Colonic mucosa (tissue), 4 donors: Measurements from ENCODE around the gene LCE3E. TPM values are rescaled to one million over a fixed set of nuclear protein-coding genes. Genes with fewer than 3 reads are reported as not detected.

Experiments used
- DNase-seq: peaks from one replicate; pipeline ENCODE4 v3.0.0-alpha.2; 2020
- H3K27ac ChIP-seq: fragments of 200-600 bp; one replicate; pipeline ENCODE4 v1.8.0; 2021
- H3K27me3 ChIP-seq: fragments of 200-600 bp; one replicate; pipeline ENCODE4 v1.8.0; 2021
- H3K36me3 ChIP-seq: fragments of 200-600 bp; one replicate; pipeline ENCODE4 v1.8.0; 2021
- H3K4me1 ChIP-seq: fragments of 200-600 bp; one replicate; pipeline ENCODE4 v1.8.0; 2021; ENCODE audit warnings: mild to moderate bottlenecking
- H3K4me3 ChIP-seq: fragments of 200-600 bp; one replicate; pipeline ENCODE4 v1.8.0; 2021
- H3K9ac ChIP-seq, 2 donors: one replicate each; pipeline ENCODE4 v1.7.0; 2013; ENCODE audit warnings: control low read depth in 2 of 2, low read depth in 2 of 2, low read length in 2 of 2
- H3K9me3 ChIP-seq: fragments of 200-600 bp; one replicate; pipeline ENCODE4 v1.8.0; 2021
- CTCF ChIP-seq: fragments of 200-600 bp; IDR thresholded peaks from one replicate; pipeline ENCODE4 v1.8.0; 2022; ENCODE audit warnings: antibody characterized with exemption, mild to moderate bottlenecking
- intact Hi-C: fragments of 100-400 bp; cut with DNase I; formaldehyde crosslinking; loops from one replicate; pipeline ENCODE4 v1.14.1; 2022
- total RNA-seq, 2 donors: library from RNA; stranded (reverse); fragmentation: NEBNext Ultra II Directional in 1 of 2; extraction: Animal tissue kit (Norgen Biotek cat#: 25700) in 1 of 2; gene quantifications; one replicate each; pipeline ENCODE4 v1.2.1, GENCODE V29; 2021
- donor health status: healthy.
- donor health status: DM: no; HTN: no; CAD: no.
- donor health status: DM: no; HTN: no; CAD: no.

The LCE3E gene
- total RNA-seq, 2 donors from 2014 or later: not detected

- no peak for TF ChIP-seq CTCF
- H3K36me3 ChIP-seq: no peaks in the 10 kb centered on the region
- H3K9ac ChIP-seq: no peak overlapping the region
- no peaks in the 10 kb centered on the region for H3K9me3 ChIP-seq
- intact Hi-C loops: no loop called here
- no peak overlapping the region for H3K4me3 ChIP-seq
- no peak for DNase-seq
- peaks cover 17% of the 10 kb centered on the region for H3K27me3 ChIP-seq
- no peak overlapping the region for H3K27ac ChIP-seq
- no peaks in the 10 kb centered on the region for H3K4me1 ChIP-seq
Observed at GRCh38 chr1:152516082-152516481, 50.5 kb downstream of the LCE3E start.

Other genes starting within 250 kb of the LCE3E start
- not detected for gene FLG, start 241.5 kb downstream of the LCE3E start, total RNA-seq
- not detected for gene FLG2, start 206.8 kb downstream of the LCE3E start, total RNA-seq
- gene CRNN, start 152.5 kb downstream of the LCE3E start, total RNA-seq: not detected
- gene LCE5A, start 56.0 kb downstream of the LCE3E start, total RNA-seq: not detected
- not detected for gene CRCT1, start 52.3 kb downstream of the LCE3E start, total RNA-seq
- gene LCE3D, start 13.7 kb upstream of the LCE3E start, total RNA-seq: not detected
- not detected for gene LCE3C, start 33.5 kb upstream of the LCE3E start, total RNA-seq
- not detected for gene LCE3B, start 47.0 kb upstream of the LCE3E start, total RNA-seq
- gene LCE3A, start 56.3 kb upstream of the LCE3E start, total RNA-seq: not detected
- gene LCE2D, start 96.6 kb upstream of the LCE3E start, total RNA-seq: not detected
- not detected for gene LCE2C, start 108.5 kb upstream of the LCE3E start, total RNA-seq
- gene LCE2B, start 119.3 kb upstream of the LCE3E start, total RNA-seq: not detected
- gene LCE2A, start 131.6 kb upstream of the LCE3E start, total RNA-seq: not detected
- gene LCE4A, start 141.4 kb upstream of the LCE3E start, total RNA-seq: not detected
- gene KPRP, start 191.2 kb upstream of the LCE3E start, total RNA-seq: not detected
- gene LCE1F, start 208.4 kb upstream of the LCE3E start, total RNA-seq: not detected
- not detected for gene LCE1E, start 219.5 kb upstream of the LCE3E start, total RNA-seq
- not detected for gene LCE1D, start 229.9 kb upstream of the LCE3E start, total RNA-seq
- gene LCE1C, start 239.9 kb upstream of the LCE3E start, total RNA-seq: not detected
- not detected for gene LCE1B, start 245.2 kb upstream of the LCE3E start, total RNA-seq